Stimulated activated CD8-positive, alpha-beta memory T cell treated with anti-CD3 and anti-CD28 coated beads, Interleukin-7, amount 100 ng/mL, for 24 hours (primary cell): Measurements from ENCODE around the gene FBXL7.

Experiments
- DNase-seq: peaks from one replicate; pipeline ENCODE4 v3.0.0-alpha.2; 2020; ENCODE audit warnings: low read depth

Gene FBXL7

GRCh38 chr5:15889001-15889400 is 389.0 kb downstream of the FBXL7 start:
- DNase-seq, result no peak

- no peak for DNase-seq
Observed at GRCh38 chr5:15893866-15894265, 393.9 kb downstream of the FBXL7 start.

- DNase-seq, result no peak
Observed at GRCh38 chr5:15897656-15898055, 397.7 kb downstream of the FBXL7 start.

- no peak for DNase-seq
Observed at GRCh38 chr5:15898641-15899040, 398.7 kb downstream of the FBXL7 start.

GRCh38 chr5:15899481-15899880 is 399.5 kb downstream of the FBXL7 start:
- no peak for DNase-seq

- DNase-seq, result no peak
Observed at GRCh38 chr5:15901151-15901550, 401.2 kb downstream of the FBXL7 start.

- DNase-seq, result no peak
Observed at GRCh38 chr5:15902066-15902465, 402.1 kb downstream of the FBXL7 start.

GRCh38 chr5:15904899-15905830 is 405.2 kb downstream of the FBXL7 start:
- no peak for DNase-seq

GRCh38 chr5:15914638-15915037 is 414.7 kb downstream of the FBXL7 start:
- DNase-seq, result no peak

- no peak for DNase-seq
Observed at GRCh38 chr5:15926586-15926985, 426.6 kb downstream of the FBXL7 start.

GRCh38 chr5:15927710-15928380 is 427.9 kb downstream of the FBXL7 start:
- DNase-seq, result no peak

- DNase-seq, result no peak
Observed at GRCh38 chr5:15929611-15930263, 429.8 kb downstream of the FBXL7 start.

GRCh38 chr5:15932066-15932465 is 432.1 kb downstream of the FBXL7 start:
- DNase-seq, result no peak

GRCh38 chr5:15933259-15934207 is 433.6 kb downstream of the FBXL7 start:
- DNase-seq, result no peak

GRCh38 chr5:15936505-15937245 is 436.7 kb downstream of the FBXL7 start:
- no peak for DNase-seq

GRCh38 chr5:15937708-15938107 is 437.7 kb downstream of the FBXL7 start:
- no peak for DNase-seq

GRCh38 chr5:15938186-15938585 is 438.2 kb downstream of the FBXL7 start:
- no peak for DNase-seq

- no peak for DNase-seq
Observed at GRCh38 chr5:15938961-15939360, 439.0 kb downstream of the FBXL7 start.

GRCh38 chr5:15940905-15941304 is 440.9 kb downstream of the FBXL7 start:
- no peak for DNase-seq

- DNase-seq, result no peak
Observed at GRCh38 chr5:15943487-15943886, 443.5 kb downstream of the FBXL7 start.

- no peak for DNase-seq
Observed at GRCh38 chr5:15946026-15946425, 446.0 kb downstream of the FBXL7 start.
